Stimulated activated CD4-positive, alpha-beta T cell treated with anti-CD3 and anti-CD28 coated beads, Interleukin-1b, Interleukin-23, amount 100 ng/mL, for 24 hours (primary cell): ENCODE data around the gene PNN.
"Not testable (repeated sequence)": the region's sequence is repeated elsewhere in the genome, so short reads cannot be mapped to it uniquely, and the experiment has no call there.

ENCODE experiments used
- DNase-seq, 4 experiments: peaks; one replicate each; pipeline ENCODE4 v3.0.0-alpha.2; 2020; ENCODE audit warnings: low read depth in 4 of 4, low spot score in 1 of 4

PNN gene

GRCh38 chr14:39174560-39175444, at the start of gene PNN:
Gene PNN (plus strand): TSS chr14:39175254. CDS start chr14:39175280, 26 bp downstream.
- DNase-seq = peak; percentile 75 to 93 (median 84)

GRCh38 chr14:39137835-39138234, 37.2 kb upstream of the PNN start:
- DNase-seq = not testable (repeated sequence)

GRCh38 chr14:39138440-39138839, 36.6 kb upstream of the PNN start:
- DNase-seq = no peak

GRCh38 chr14:39140170-39140569, 34.9 kb upstream of the PNN start:
- DNase-seq = no peak

- DNase-seq = not testable (repeated sequence)
Observed at GRCh38 chr14:39141623-39142022, 33.4 kb upstream of the PNN start.

GRCh38 chr14:39143226-39143625, 31.8 kb upstream of the PNN start:
- DNase-seq = not testable (repeated sequence)

- no peak for DNase-seq
Observed at GRCh38 chr14:39145266-39145966, 29.6 kb upstream of the PNN start.

GRCh38 chr14:39154594-39155189, 20.4 kb upstream of the PNN start:
- DNase-seq = no peak

GRCh38 chr14:39157491-39157890, 17.6 kb upstream of the PNN start:
- DNase-seq = no peak

GRCh38 chr14:39158222-39158858, 16.7 kb upstream of the PNN start:
- no peak for DNase-seq

- DNase-seq = no peak
Observed at GRCh38 chr14:39160494-39160893, 14.6 kb upstream of the PNN start.

GRCh38 chr14:39167797-39168320, 7.2 kb upstream of the PNN start:
- DNase-seq = not testable (repeated sequence)

- no peak for DNase-seq
Observed at GRCh38 chr14:39168591-39168990, 6.5 kb upstream of the PNN start.

GRCh38 chr14:39169541-39169900, 5.5 kb upstream of the PNN start:
- DNase-seq = no peak

- no peak for DNase-seq
Observed at GRCh38 chr14:39173198-39173597, 1.9 kb upstream of the PNN start.

- peak in 2 of 4 experiments; percentile 22 for DNase-seq
Observed at GRCh38 chr14:39175445-39176262, 600 bp downstream of the PNN start.

GRCh38 chr14:39176263-39177167, 1.5 kb downstream of the PNN start:
- no peak for DNase-seq

- DNase-seq = no peak
Observed at GRCh38 chr14:39177168-39177545, 2.1 kb downstream of the PNN start.

- no peak for DNase-seq
Observed at GRCh38 chr14:39179042-39179441, 4.0 kb downstream of the PNN start.
